ENCODE data around the gene NCOA1. TPM values are rescaled to one million over a fixed set of nuclear protein-coding genes. Genes with fewer than 3 reads are reported as not detected.

Gene NCOA1
- total and polyA plus RNA-seq, 2 donors (not counting 3 experiments of a cell fraction or from before 2014, with no cell fraction given) = 11.4 to 14.1 TPM

DNA sequence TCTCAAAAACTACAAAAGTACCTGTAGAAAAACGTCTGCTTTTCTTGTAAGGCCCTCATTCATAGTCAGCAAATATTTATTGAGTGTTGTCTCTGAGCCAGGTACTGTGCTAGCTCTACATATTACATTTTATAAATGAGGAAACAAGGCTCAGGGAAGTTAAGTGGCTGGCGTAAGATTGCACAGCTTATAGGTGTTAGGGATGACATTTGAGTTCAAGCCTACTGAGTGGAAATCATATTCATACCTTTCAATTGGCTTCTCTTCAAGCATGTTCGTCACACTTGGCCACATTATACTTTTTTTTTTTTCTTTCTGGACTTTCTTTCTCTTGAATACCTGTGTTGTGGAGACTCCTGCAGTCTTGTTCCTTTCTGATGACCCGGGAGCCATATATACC lies 5.9 kb downstream of the NCOA1 start:
- no peak overlapping the region for H3K4me2 ChIP-seq (ENCODE audit: insufficient read depth, low read length)
- FAIRE-seq = no peak
- POLR2A ChIA-PET = no interaction called here

More for the DNA sequence above, 5.9 kb downstream of the NCOA1 start:
- peaks cover 0 to 3% of the 10 kb centered on the region in 2 experiments for H3K27me3 ChIP-seq (ENCODE audit: control insufficient read depth in 2 of 2, insufficient read depth in 2 of 2, low read length in 2 of 2)
- peaks cover 20% of the 10 kb centered on the region for H3K4me1 ChIP-seq (ENCODE audit: control insufficient read depth, extremely low read depth, insufficient read depth, low read length)
- no peak overlapping the region for H3K9ac ChIP-seq (replicated peaks; ENCODE audit: extremely low read depth, insufficient read depth, low read length)
- peaks cover 8% of the 10 kb centered on the region for H4K20me1 ChIP-seq (replicated peaks; ENCODE audit: control insufficient read depth, extremely low read depth, insufficient read depth, low read length)
- H3K4me3 ChIP-seq (replicated peaks in 1 of 3; ENCODE audit: insufficient read depth in 1 of 3, low read depth in 1 of 3, low read length in 3 of 3) = no peak overlapping the region
- no TSS peak for BruUV-seq (replicated peaks)
- dilution Hi-C loops (cut with MboI; ENCODE audit: extremely low pct_ligation_motif_present, low sequenced_read_pairs) = no loop called here
- peaks cover 5% of the 10 kb centered on the region for H3K79me2 ChIP-seq (ENCODE audit: control insufficient read depth, insufficient read depth, low read length)
- TF ChIP-seq POLR2AphosphoS5 (IDR thresholded peaks at IDR 0.05; ENCODE audit: insufficient read depth, low read depth, low read length) (no peak), JUN (IDR thresholded peaks at IDR 0.05; ENCODE audit: borderline replicate concordance, insufficient read depth, insufficient read length, low read depth) (no peak), POLR2A (IDR thresholded peaks at IDR 0.05; ENCODE audit: low read depth, low read length) (no peak), FOS (IDR thresholded peaks at IDR 0.05; ENCODE audit: borderline replicate concordance, insufficient read depth, low read length) (no peak), GATA2 (IDR thresholded peaks at IDR 0.05; ENCODE audit: insufficient read depth, insufficient read length, low read depth, low read length) (no peak), EZH2 (IDR thresholded peaks at IDR 0.05; ENCODE audit: borderline replicate concordance, low read depth, low read length, severe bottlenecking) (no peak), MYC (IDR thresholded peaks at IDR 0.05; ENCODE audit: low read depth, low read length) (no peak)
- TF ChIP-seq, protein P1, sequence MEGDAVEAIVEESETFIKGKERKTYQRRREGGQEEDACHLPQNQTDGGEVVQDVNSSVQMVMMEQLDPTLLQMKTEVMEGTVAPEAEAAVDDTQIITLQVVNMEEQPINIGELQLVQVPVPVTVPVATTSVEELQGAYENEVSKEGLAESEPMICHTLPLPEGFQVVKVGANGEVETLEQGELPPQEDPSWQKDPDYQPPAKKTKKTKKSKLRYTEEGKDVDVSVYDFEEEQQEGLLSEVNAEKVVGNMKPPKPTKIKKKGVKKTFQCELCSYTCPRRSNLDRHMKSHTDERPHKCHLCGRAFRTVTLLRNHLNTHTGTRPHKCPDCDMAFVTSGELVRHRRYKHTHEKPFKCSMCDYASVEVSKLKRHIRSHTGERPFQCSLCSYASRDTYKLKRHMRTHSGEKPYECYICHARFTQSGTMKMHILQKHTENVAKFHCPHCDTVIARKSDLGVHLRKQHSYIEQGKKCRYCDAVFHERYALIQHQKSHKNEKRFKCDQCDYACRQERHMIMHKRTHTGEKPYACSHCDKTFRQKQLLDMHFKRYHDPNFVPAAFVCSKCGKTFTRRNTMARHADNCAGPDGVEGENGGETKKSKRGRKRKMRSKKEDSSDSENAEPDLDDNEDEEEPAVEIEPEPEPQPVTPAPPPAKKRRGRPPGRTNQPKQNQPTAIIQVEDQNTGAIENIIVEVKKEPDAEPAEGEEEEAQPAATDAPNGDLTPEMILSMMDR (IDR thresholded peaks at IDR 0.05; ENCODE audit: extremely low read depth in 1 of 2, insufficient read depth in 1 of 2, low read depth in 1 of 2, low read length in 2 of 2) = no peak
- TF ChIP-seq, protein P2, sequence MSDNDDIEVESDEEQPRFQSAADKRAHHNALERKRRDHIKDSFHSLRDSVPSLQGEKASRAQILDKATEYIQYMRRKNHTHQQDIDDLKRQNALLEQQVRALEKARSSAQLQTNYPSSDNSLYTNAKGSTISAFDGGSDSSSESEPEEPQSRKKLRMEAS (IDR thresholded peaks at IDR 0.05; ENCODE audit: insufficient read depth, insufficient read length) = no peak
- no peak overlapping the region for H2AFZ ChIP-seq (ENCODE audit: low read depth, low read length)
- H3K9me3 ChIP-seq (replicated peaks; ENCODE audit: control insufficient read depth, insufficient read depth, low read length) = no peaks in the 10 kb centered on the region
- no peaks in the 10 kb centered on the region for H3K9me1 ChIP-seq (replicated peaks; ENCODE audit: control insufficient read depth, extremely low read depth, insufficient read depth, low read length)
- CTCF ChIA-PET = no interaction called here
- no peaks in the 10 kb centered on the region for H3K36me3 ChIP-seq (ENCODE audit: control insufficient read depth in 2 of 2, extremely low read depth in 1 of 2, insufficient read depth in 2 of 2, low read length in 2 of 2)
- intact Hi-C loops (cut with micrococcal nuclease) = no loop called here
- no peak for DNase-seq (ENCODE audit: low read depth, low spot score)
- no peak overlapping the region for H3K27ac ChIP-seq (ENCODE audit: insufficient read depth, low read depth, low read length)

All from endothelial cell of umbilical vein (primary cell).